Measurements from ENCODE around the gene HNRNPL. TPM values are rescaled to one million over a fixed set of nuclear protein-coding genes. Genes with fewer than 3 reads are reported as not detected.
A peak's percentile ranks its signal among the peaks of the same experiment; 100 is the strongest.

Gene HNRNPL
- polyA plus RNA-seq, 3 donors: 51.9 to 234 (median 58.7) TPM

DNA sequence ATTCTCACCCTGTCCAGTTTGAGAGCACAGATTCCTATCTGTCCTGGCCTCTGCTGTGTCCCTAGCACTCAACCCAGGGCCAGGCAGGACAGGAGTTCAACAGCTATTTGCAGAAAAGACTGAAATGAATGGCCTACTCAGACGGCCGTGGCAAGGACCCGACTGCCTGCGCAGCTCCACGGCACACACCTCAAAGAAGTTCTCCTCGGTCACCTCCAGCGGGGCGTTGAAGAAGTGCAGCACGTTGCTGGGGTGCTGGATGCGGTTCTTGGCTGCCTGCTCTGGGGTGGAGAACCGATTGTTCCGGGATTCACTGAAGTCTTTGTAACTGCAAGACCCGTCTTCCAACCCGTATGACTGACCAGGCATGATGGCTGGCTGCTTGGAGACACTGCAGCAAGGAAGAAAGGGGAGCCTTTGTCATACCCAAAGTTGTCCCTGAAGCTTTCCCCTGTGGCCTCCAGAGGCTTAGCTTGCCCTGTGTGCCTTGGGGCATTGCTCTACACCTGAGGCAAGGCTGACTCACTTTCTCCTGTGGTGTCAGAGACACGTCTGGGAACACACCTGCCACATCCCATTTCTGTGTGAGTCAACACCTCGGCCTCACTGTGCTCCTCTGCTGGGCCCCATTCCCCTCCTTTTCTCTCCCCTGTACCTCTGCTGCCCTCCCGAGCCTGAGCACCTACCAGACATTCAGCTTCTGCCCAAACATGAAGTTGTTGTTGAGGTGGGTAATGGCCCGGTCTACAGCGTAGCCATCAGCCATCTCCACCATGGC lies 11.4 kb downstream of the HNRNPL start:
- intact Hi-C loops (cut with micrococcal nuclease): no loop called here
- DNase-seq: no peak
- Histone ChIP-seq H3K9ac (ENCODE audit: insufficient read depth, low read length, poor library complexity, severe bottlenecking) (no peak overlapping the region), H3K4me2 (replicated peaks; ENCODE audit: extremely low read depth, low read length, poor library complexity, severe bottlenecking) (no peak overlapping the region), H3K27me3 (ENCODE audit: control insufficient read depth in 2 of 2, insufficient read depth in 2 of 2, low read length in 2 of 2) (no peaks in the 10 kb centered on the region), H3K79me2 (ENCODE audit: insufficient read depth, low read length) (peaks cover 31% of the 10 kb centered on the region), H2AFZ (ENCODE audit: insufficient read depth, low read depth, low read length, poor library complexity, severe bottlenecking) (no peak overlapping the region), H3K36me3 (replicated peaks in 1 of 2; ENCODE audit: control insufficient read depth in 1 of 2, insufficient read depth in 2 of 2, low read length in 2 of 2) (peaks cover 79 to 83% of the 10 kb centered on the region in 2 donors), H3K27ac (ENCODE audit: low read depth in 1 of 2, low read length in 2 of 2) (peak overlapping the region in 1 of 2 donors; percentile 3), H3K9me3 (replicated peaks in 1 of 2; ENCODE audit: control insufficient read depth in 1 of 2, insufficient read depth in 1 of 2, low read length in 2 of 2) (no peaks in the 10 kb centered on the region), H4K20me1 (ENCODE audit: insufficient read depth, low read length) (peaks cover 71% of the 10 kb centered on the region), H3K4me3 (replicated peaks in 1 of 3; ENCODE audit: low read depth in 2 of 3, low read length in 3 of 3) (no peak overlapping the region), H3K4me1 (ENCODE audit: control insufficient read depth in 1 of 2, insufficient read depth in 2 of 2, low read length in 2 of 2) (no peaks in the 10 kb centered on the region)
- Mint-ChIP-seq H3K27me3 (ENCODE audit: low read depth in 3 of 3) (peaks cover 0 to 2% (median 0%) of the 10 kb centered on the region in 3 donors), H3K4me3 (no peak overlapping the region), H3K9me3 (no peaks in the 10 kb centered on the region), H3K4me1 (no peaks in the 10 kb centered on the region), H3K27ac (peak overlapping the region in 6 of 7 donors; percentile 37 to 77 (median 53)), H3K36me3 (peaks cover 74 to 82% of the 10 kb centered on the region in 2 donors)
- WGBS (ENCODE audit: insufficient coverage): 91% methylated on average over 8 of the region's 19 CpGs
- TF ChIP-seq, protein P1, sequence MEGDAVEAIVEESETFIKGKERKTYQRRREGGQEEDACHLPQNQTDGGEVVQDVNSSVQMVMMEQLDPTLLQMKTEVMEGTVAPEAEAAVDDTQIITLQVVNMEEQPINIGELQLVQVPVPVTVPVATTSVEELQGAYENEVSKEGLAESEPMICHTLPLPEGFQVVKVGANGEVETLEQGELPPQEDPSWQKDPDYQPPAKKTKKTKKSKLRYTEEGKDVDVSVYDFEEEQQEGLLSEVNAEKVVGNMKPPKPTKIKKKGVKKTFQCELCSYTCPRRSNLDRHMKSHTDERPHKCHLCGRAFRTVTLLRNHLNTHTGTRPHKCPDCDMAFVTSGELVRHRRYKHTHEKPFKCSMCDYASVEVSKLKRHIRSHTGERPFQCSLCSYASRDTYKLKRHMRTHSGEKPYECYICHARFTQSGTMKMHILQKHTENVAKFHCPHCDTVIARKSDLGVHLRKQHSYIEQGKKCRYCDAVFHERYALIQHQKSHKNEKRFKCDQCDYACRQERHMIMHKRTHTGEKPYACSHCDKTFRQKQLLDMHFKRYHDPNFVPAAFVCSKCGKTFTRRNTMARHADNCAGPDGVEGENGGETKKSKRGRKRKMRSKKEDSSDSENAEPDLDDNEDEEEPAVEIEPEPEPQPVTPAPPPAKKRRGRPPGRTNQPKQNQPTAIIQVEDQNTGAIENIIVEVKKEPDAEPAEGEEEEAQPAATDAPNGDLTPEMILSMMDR (IDR thresholded peaks at IDR 0.05): no peak

DNA sequence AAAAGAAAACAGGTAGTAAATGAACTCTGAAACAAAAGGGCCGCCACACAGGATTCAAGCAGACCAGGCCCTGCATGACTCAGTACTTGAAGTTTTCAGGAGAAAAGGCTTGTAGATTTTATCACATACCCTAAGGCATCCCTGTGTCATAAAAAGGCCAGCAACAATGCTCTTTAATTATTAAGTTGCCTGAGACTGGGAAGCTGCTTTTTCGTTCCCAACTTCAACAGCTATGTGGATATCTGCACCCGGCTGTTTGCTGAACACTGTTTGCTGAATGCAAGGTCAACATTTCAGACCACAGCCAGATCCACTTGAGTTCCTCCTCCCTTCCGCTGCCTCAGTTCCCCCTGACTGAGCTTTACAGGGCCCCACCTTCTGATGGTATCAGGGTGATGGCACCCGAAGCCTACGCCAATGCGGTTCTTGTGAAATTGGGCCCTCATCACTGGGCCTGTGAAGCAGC lies 12.1 kb downstream of the HNRNPL start:
- Mint-ChIP-seq H3K27ac (peak overlapping the region in 1 of 7 donors; percentile 65), H3K27me3 (ENCODE audit: low read depth in 3 of 3) (peaks cover 0 to under 1% (median 0%) of the 10 kb centered on the region in 3 donors), H3K4me1 (no peaks in the 10 kb centered on the region), H3K9me3 (no peaks in the 10 kb centered on the region), H3K4me3 (no peak overlapping the region), H3K36me3 (peaks cover 67 to 75% of the 10 kb centered on the region in 2 donors)
- no peak for DNase-seq
- H3K27me3 ChIP-seq (ENCODE audit: control insufficient read depth in 2 of 2, insufficient read depth in 2 of 2, low read length in 2 of 2): no peaks in the 10 kb centered on the region
- TF ChIP-seq, protein P1 (IDR thresholded peaks at IDR 0.05): no peak
- no peaks in the 10 kb centered on the region for H3K4me1 ChIP-seq (ENCODE audit: control insufficient read depth in 1 of 2, insufficient read depth in 2 of 2, low read length in 2 of 2)
- H2AFZ ChIP-seq (ENCODE audit: insufficient read depth, low read depth, low read length, poor library complexity, severe bottlenecking): no peak overlapping the region
- intact Hi-C loops (cut with micrococcal nuclease): no loop called here
- 97% methylated on average over 7 of the region's 7 CpGs for WGBS (ENCODE audit: insufficient coverage)
- no peak overlapping the region for H3K27ac ChIP-seq (ENCODE audit: low read depth in 1 of 2, low read length in 2 of 2)
- H3K9me3 ChIP-seq (replicated peaks in 1 of 2; ENCODE audit: control insufficient read depth in 1 of 2, insufficient read depth in 1 of 2, low read length in 2 of 2): no peaks in the 10 kb centered on the region
- H3K79me2 ChIP-seq (ENCODE audit: insufficient read depth, low read length): peaks cover 24% of the 10 kb centered on the region
- no peak overlapping the region for H3K9ac ChIP-seq (ENCODE audit: insufficient read depth, low read length, poor library complexity, severe bottlenecking)
- H3K4me3 ChIP-seq (replicated peaks in 1 of 3; ENCODE audit: low read depth in 2 of 3, low read length in 3 of 3): no peak overlapping the region
- peaks cover 72 to 76% of the 10 kb centered on the region in 2 donors for H3K36me3 ChIP-seq (replicated peaks in 1 of 2; ENCODE audit: control insufficient read depth in 1 of 2, insufficient read depth in 2 of 2, low read length in 2 of 2)
- H4K20me1 ChIP-seq (ENCODE audit: insufficient read depth, low read length): peaks cover 63% of the 10 kb centered on the region
- H3K4me2 ChIP-seq (replicated peaks; ENCODE audit: extremely low read depth, low read length, poor library complexity, severe bottlenecking): no peak overlapping the region
